Ovary (tissue), 9 donors: ENCODE data around the gene EML6. TPM values are rescaled to one million over a fixed set of nuclear protein-coding genes. Genes with fewer than 3 reads are reported as not detected.

Source experiments
- DNase-seq, 5 donors: peaks; one replicate each; pipeline ENCODE4 v3.0.0-alpha.2; 2019 to 2020
- H3K27ac ChIP-seq, 2 donors: fragments of 200-600 bp; one replicate each; pipeline versions ENCODE4 v1.5.1 to v1.8.0; 2019 to 2022
- H3K27me3 ChIP-seq: fragments of 200-600 bp; one replicate; pipeline ENCODE4 v1.8.0; 2022
- H3K36me3 ChIP-seq: fragments of 200-600 bp; sonication (generic); one replicate; pipeline ENCODE4 v1.5.1; 2019
- H3K4me1 ChIP-seq: one replicate; pipeline ENCODE4 v1.8.1; 2013; ENCODE audit warnings: mild to moderate bottlenecking, moderate library complexity; ENCODE audit not compliant: insufficient read depth
- H3K4me3 ChIP-seq: fragments of 200-600 bp; sonication (generic); one replicate; pipeline ENCODE4 v1.5.1; 2017
- H3K9me3 ChIP-seq, 2 donors: fragments of 200-600 bp in 1 of 2; sonication (generic) in 1 of 2; one replicate each; pipeline versions ENCODE4 v1.5.1 to v1.8.1; 2013 to 2019; ENCODE audit warnings: mild to moderate bottlenecking in 1 of 2, moderate library complexity in 1 of 2
- EP300 ChIP-seq: sonication (generic); formaldehyde crosslinking; IDR thresholded peaks from one replicate; pipeline ENCODE4 v1.6.1; 2017; ENCODE audit warnings: antibody characterized with exemption
- POLR2A ChIP-seq: fragments of 450-650 bp; IDR thresholded peaks from one replicate; pipeline ENCODE4 v1.6.1; 2017; ENCODE audit warnings: antibody characterized with exemption, mild to moderate bottlenecking, moderate library complexity
- WGBS, 3 donors: extraction: QIAGEN DNeasy Blood & Tissue Kit in 1 of 3; methylation state at CpG; one replicate each; pipeline versions ENCODE4 v1.1.5 to v1.1.7; 2013 to 2017; 5-methylcytosine and 5-hydroxymethylcytosine counted together
- intact Hi-C, 4 donors: fragments of 100-400 bp; cut with DNase I; formaldehyde crosslinking; loops; one replicate each; pipeline versions ENCODE4 v1.11.0 to v1.15.1; 2022 to 2023
- polyA plus RNA-seq, 2 donors: library from polyadenylated mRNA; stranded (reverse); fragments of 200-250 nt in 1 of 2; fragments of 350-450 nt in 1 of 2; fragmentation: Illumina TruSeq in 1 of 2; extraction: RNeasy Lipid Tissue Mini Kit (QIAGEN cat#74804) in 1 of 2; gene quantifications; one replicate each; pipeline ENCODE4 v1.2.3, GENCODE V29; 2013 to 2014
- total RNA-seq, 7 donors: library from RNA; depleted of rRNA in 2 of 7; stranded (reverse); fragments of >200 nt in 2 of 7; fragmentation: NEBNext Ultra II Directional in 3 of 7; extraction: Animal tissue kit (Norgen Biotek cat#: 25700) in 3 of 7; gene quantifications; one replicate each; pipeline versions ENCODE4 v1.1.0 to v1.2.4, GENCODE V29; 2016 to 2023
- TF ChIP-seq, protein P1 (sequence below), 3 donors: fragments of 450-650 bp in 2 of 3; fragments of 200-600 bp in 1 of 3; IDR thresholded peaks; one replicate each; pipeline versions ENCODE4 v1.5.1 to v1.8.0; 2016 to 2022; ENCODE audit warnings: antibody characterized with exemption in 3 of 3, mild to moderate bottlenecking in 1 of 3
- donor health status: DM: no; HTN: no; CAD: no; lungs with moderate emphysema.
- donor health status: DM: no; HTN: no; CAD: no.
- donor health status: Bipolar disorder and iron deficiency.
- donor health status: DM: yes; HTN: yes; CAD: no.
- donor health status: DM: no; HTN: no; CAD: no.
- donor health status: DM: yes; HTN: yes; CAD: no.

Gene EML6
- total and polyA plus RNA-seq, 9 donors, result 0.22 to 3.7 (median 0.48) TPM

DNA sequence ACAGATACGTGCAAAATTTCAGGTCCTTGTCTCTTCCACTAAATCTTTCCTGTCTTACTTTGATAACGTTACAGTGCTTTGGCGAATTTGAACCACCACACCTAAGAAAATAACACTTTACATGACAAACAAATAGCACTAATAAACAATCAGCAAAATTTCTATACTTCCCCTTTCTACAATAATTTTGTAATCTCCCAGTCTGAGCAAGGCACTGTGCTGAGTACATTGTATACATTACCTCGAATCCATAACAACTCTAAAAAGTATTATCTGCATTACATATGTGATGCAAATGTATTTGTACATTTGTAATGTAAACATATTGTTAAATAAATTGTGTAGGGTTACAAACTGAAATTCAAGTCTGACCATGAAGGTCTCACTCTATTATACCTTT lies 276.9 kb downstream of the EML6 start:
- H3K4me3 ChIP-seq, result no peak overlapping the region
- H3K9me3 ChIP-seq, result no peaks in the 10 kb centered on the region
- peaks cover 2% of the 10 kb centered on the region for H3K4me1 ChIP-seq
- H3K27ac ChIP-seq, result no peak overlapping the region
- H3K36me3 ChIP-seq, result no peaks in the 10 kb centered on the region
- H3K27me3 ChIP-seq, result no peaks in the 10 kb centered on the region
- DNase-seq, result no peak
- intact Hi-C loops, result no loop called here
- 70 to 72% (median 71%) methylated on average over 4 of the region's 4 CpGs for WGBS, 3 donors
- TF ChIP-seq, protein P1, sequence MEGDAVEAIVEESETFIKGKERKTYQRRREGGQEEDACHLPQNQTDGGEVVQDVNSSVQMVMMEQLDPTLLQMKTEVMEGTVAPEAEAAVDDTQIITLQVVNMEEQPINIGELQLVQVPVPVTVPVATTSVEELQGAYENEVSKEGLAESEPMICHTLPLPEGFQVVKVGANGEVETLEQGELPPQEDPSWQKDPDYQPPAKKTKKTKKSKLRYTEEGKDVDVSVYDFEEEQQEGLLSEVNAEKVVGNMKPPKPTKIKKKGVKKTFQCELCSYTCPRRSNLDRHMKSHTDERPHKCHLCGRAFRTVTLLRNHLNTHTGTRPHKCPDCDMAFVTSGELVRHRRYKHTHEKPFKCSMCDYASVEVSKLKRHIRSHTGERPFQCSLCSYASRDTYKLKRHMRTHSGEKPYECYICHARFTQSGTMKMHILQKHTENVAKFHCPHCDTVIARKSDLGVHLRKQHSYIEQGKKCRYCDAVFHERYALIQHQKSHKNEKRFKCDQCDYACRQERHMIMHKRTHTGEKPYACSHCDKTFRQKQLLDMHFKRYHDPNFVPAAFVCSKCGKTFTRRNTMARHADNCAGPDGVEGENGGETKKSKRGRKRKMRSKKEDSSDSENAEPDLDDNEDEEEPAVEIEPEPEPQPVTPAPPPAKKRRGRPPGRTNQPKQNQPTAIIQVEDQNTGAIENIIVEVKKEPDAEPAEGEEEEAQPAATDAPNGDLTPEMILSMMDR (IDR thresholded peaks at IDR 0.05), result no peak
- TF ChIP-seq EP300 (no peak), POLR2A (no peak)

DNA sequence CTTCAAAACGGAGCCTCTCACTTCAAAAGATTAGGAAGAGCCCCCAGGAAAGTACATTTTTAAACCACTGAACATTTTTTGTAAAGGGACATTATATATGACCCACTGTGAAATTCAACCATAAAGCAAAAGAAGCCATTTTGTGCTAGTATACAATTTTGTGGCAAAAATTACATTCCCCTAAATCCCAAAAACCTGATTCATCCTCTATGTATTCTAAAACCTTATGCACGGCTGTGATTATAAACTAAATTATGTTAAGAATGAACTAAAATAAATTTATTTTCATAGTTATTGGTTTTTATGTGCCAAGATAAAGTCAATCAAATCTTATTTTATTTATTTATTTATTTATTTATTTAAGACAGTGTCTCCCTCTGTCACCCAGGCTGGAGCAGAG lies 278.3 kb downstream of the EML6 start:
- WGBS, 3 donors, result 81 to 83% (median 81%) methylated on average over 2 of the region's 2 CpGs

GRCh38 chr2:55003706-55004639 lies 280.5 kb downstream of the EML6 start:
- intact Hi-C loops, result no loop called here
- H3K27ac ChIP-seq, result no peak overlapping the region
- no peaks in the 10 kb centered on the region for H3K27me3 ChIP-seq
- no peaks in the 10 kb centered on the region for H3K4me1 ChIP-seq
- WGBS, 3 donors, result 93 to 96% (median 94%) methylated on average over 10 of the region's 10 CpGs
- no peak for DNase-seq
- no peak for TF ChIP-seq EP300
- TF ChIP-seq POLR2A, result no peak
- TF ChIP-seq, protein P1 (IDR thresholded peaks at IDR 0.05), result no peak
- no peaks in the 10 kb centered on the region for H3K36me3 ChIP-seq
- no peak overlapping the region for H3K4me3 ChIP-seq
- H3K9me3 ChIP-seq, result no peaks in the 10 kb centered on the region

More for the DNA sequence above, 278.3 kb downstream of the EML6 start:
- Histone ChIP-seq H3K27me3 (no peaks in the 10 kb centered on the region), H3K27ac (no peak overlapping the region), H3K4me3 (no peak overlapping the region), H3K36me3 (no peaks in the 10 kb centered on the region), H3K4me1 (peaks cover under 1% of the 10 kb centered on the region), H3K9me3 (no peaks in the 10 kb centered on the region)
- intact Hi-C loops, result no loop called here
- DNase-seq, result no peak
- no peak for TF ChIP-seq EP300

GRCh38 chr2:55006306-55006705 lies 282.8 kb downstream of the EML6 start:
- no peaks in the 10 kb centered on the region for H3K9me3 ChIP-seq
- H3K4me1 ChIP-seq, result peaks cover 2% of the 10 kb centered on the region
- 68 to 73% (median 69%) methylated on average over 3 of the region's 3 CpGs for WGBS, 3 donors
- TF ChIP-seq EP300, result no peak
- TF ChIP-seq POLR2A, result no peak
- no peak overlapping the region for H3K27ac ChIP-seq
- no peak for DNase-seq
- no peaks in the 10 kb centered on the region for H3K27me3 ChIP-seq
- intact Hi-C loops, result no loop called here
- no peaks in the 10 kb centered on the region for H3K36me3 ChIP-seq
- no peak overlapping the region for H3K4me3 ChIP-seq

- Histone ChIP-seq H3K27me3 (no peaks in the 10 kb centered on the region), H3K36me3 (no peaks in the 10 kb centered on the region), H3K4me3 (peak overlapping the region; percentile 30), H3K4me1 (peaks cover 2% of the 10 kb centered on the region), H3K9me3 (no peaks in the 10 kb centered on the region), H3K27ac (no peak overlapping the region)
- DNase-seq, result no peak
- intact Hi-C loops, result no loop called here
- WGBS, 3 donors, result 13 to 18% (median 16%) methylated on average over 7 of the region's 7 CpGs
- no peak for TF ChIP-seq POLR2A
- TF ChIP-seq EP300, result no peak
- TF ChIP-seq, protein P1 (IDR thresholded peaks at IDR 0.05), result no peak
Measured at GRCh38 chr2:55009277-55010060, 286.0 kb downstream of the EML6 start.
